BE2C (cell line): ENCODE data around the gene CYBB.

ENCODE experiments used
- DNase-seq: peaks from one replicate; pipeline ENCODE4 v3.0.0-alpha.2; 2020
- H3K27me3 ChIP-seq: fragments of 250-450 bp; sonication (Bioruptor Pico); 2 replicates; pipeline ENCODE4 v1.5.1; 2020; ENCODE audit warnings: mild to moderate bottlenecking
- H3K36me3 ChIP-seq: fragments of 250-450 bp; sonication (Bioruptor Pico); 2 replicates; pipeline ENCODE4 v1.5.1; 2020; ENCODE audit warnings: mild to moderate bottlenecking
- H3K4me1 ChIP-seq: fragments of 250-450 bp; sonication (Bioruptor Pico); 2 replicates; pipeline ENCODE4 v1.5.1; 2020
- H3K4me3 ChIP-seq: 2 replicates; pipeline ENCODE4 v1.5.1; 2011; ENCODE audit warnings: low read depth, low read length
- H3K9me3 ChIP-seq: fragments of 250-450 bp; sonication (Bioruptor Pico); 2 replicates; pipeline ENCODE4 v1.5.1; 2020
- TF ChIP-seq, protein P1 (sequence below): IDR thresholded peaks from 2 replicates; pipeline ENCODE4 v1.5.1; 2012; ENCODE audit warnings: mild to moderate bottlenecking, low read depth, low read length

CYBB gene

DNA sequence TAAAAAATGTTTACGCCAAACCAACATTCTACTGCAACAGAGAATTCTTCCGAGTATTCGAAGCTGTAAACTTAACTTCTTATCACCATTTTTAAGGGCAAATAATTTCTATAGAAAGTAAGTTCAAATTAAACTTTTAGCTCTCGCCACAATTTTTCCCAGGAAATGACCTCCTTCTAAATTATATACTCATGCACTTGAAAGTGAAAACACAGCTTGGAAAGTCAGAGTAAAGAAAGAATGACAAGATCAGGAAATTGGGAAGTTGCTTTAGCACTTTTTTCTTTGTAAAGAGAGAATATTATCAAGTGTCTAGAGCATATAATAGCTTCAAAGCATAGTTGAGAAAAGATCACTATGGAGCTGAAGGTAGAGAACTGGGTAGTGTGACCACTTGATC is 1.2 kb downstream of the CYBB start:
- H3K27me3 ChIP-seq, result no peaks in the 10 kb centered on the region
- H3K36me3 ChIP-seq, result no peaks in the 10 kb centered on the region
- H3K4me3 ChIP-seq, result no peak overlapping the region
- no peaks in the 10 kb centered on the region for H3K4me1 ChIP-seq
- TF ChIP-seq, protein P1, sequence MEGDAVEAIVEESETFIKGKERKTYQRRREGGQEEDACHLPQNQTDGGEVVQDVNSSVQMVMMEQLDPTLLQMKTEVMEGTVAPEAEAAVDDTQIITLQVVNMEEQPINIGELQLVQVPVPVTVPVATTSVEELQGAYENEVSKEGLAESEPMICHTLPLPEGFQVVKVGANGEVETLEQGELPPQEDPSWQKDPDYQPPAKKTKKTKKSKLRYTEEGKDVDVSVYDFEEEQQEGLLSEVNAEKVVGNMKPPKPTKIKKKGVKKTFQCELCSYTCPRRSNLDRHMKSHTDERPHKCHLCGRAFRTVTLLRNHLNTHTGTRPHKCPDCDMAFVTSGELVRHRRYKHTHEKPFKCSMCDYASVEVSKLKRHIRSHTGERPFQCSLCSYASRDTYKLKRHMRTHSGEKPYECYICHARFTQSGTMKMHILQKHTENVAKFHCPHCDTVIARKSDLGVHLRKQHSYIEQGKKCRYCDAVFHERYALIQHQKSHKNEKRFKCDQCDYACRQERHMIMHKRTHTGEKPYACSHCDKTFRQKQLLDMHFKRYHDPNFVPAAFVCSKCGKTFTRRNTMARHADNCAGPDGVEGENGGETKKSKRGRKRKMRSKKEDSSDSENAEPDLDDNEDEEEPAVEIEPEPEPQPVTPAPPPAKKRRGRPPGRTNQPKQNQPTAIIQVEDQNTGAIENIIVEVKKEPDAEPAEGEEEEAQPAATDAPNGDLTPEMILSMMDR, result no peak
- no peak for DNase-seq
- H3K9me3 ChIP-seq, result no peaks in the 10 kb centered on the region

DNA sequence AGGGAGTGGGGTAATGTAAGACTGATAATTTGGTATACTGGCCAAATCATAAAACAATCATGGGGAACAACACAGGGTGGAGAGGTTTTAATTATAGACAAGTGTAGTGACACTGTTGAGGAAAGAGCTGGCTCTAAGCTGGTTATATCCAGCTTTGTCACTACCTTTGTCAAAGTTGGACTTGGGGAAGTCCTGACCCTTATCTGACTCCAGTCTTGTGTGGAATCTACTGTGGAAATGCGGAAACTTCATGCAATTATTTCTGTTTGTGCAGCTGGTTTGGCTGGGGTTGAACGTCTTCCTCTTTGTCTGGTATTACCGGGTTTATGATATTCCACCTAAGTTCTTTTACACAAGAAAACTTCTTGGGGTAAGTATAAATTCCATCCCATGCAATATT is 2.0 kb downstream of the CYBB start:
- TF ChIP-seq, protein P1, result no peak
- H3K36me3 ChIP-seq, result no peaks in the 10 kb centered on the region
- H3K4me1 ChIP-seq, result no peaks in the 10 kb centered on the region
- H3K9me3 ChIP-seq, result no peaks in the 10 kb centered on the region
- no peak overlapping the region for H3K4me3 ChIP-seq
- no peaks in the 10 kb centered on the region for H3K27me3 ChIP-seq
- no peak for DNase-seq

DNA sequence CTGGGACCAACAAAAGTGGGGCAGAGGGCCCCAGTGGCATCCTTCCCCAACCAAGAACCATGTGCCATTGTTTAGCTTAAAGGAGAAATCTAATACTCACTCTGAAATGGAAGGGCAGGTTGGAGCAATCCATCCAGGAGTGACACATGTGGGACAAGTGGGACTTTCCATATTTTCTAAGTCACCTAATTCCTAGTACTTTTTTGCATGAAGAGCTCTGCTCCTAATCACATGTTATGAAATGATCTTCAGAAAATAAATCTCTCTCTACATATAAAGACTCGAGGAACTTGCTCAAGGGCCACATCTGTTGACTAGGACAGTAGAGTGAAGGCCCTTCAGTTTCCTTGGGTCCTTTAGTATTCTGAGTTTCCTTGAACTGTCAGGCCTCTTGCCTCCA is 2.5 kb downstream of the CYBB start:
- Histone ChIP-seq H3K36me3 (no peaks in the 10 kb centered on the region), H3K27me3 (no peaks in the 10 kb centered on the region), H3K4me3 (no peak overlapping the region), H3K4me1 (no peaks in the 10 kb centered on the region), H3K9me3 (no peaks in the 10 kb centered on the region)
- TF ChIP-seq, protein P1, result no peak
- DNase-seq, result no peak

- TF ChIP-seq, protein P1, result no peak
- no peak for DNase-seq
- Histone ChIP-seq H3K4me3 (no peak overlapping the region), H3K4me1 (no peaks in the 10 kb centered on the region), H3K27me3 (no peaks in the 10 kb centered on the region), H3K9me3 (no peaks in the 10 kb centered on the region), H3K36me3 (no peaks in the 10 kb centered on the region)
These were observed 3.4 kb downstream of the CYBB start for GRCh38 chrX:37783305-37783704.

DNA sequence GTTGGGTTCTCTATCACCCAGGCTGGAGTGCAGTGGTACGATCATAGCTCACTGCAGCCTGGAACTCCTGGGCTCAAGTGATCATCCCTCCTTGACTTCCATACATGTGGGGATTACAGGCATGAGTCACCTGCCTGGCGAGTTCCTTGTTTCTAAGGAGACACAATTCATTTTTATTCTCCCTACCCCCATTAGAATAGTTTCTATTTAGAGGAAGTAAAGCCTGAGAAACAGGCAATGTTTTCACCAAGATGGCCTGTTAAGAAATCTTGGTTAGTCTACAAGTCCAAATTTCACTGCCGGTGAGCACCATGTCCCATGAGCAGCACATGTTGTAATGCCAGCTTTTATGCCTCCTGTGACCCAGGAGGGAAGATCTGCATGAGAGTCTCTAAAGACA is 5.7 kb downstream of the CYBB start:
- TF ChIP-seq, protein P1, result no peak
- no peaks in the 10 kb centered on the region for H3K36me3 ChIP-seq
- H3K4me1 ChIP-seq, result no peaks in the 10 kb centered on the region
- H3K27me3 ChIP-seq, result no peaks in the 10 kb centered on the region
- no peak overlapping the region for H3K4me3 ChIP-seq
- H3K9me3 ChIP-seq, result no peaks in the 10 kb centered on the region
- no peak for DNase-seq

- no peaks in the 10 kb centered on the region for H3K9me3 ChIP-seq
- no peak overlapping the region for H3K4me3 ChIP-seq
- H3K27me3 ChIP-seq, result no peaks in the 10 kb centered on the region
- DNase-seq, result no peak
- H3K36me3 ChIP-seq, result no peaks in the 10 kb centered on the region
- TF ChIP-seq, protein P1, result no peak
- no peaks in the 10 kb centered on the region for H3K4me1 ChIP-seq
These were observed 7.0 kb downstream of the CYBB start for GRCh38 chrX:37786624-37787422.
